Activated naive CD8-positive, alpha-beta T cell treated with anti-CD3 and anti-CD28 coated beads for 36 hours (primary cell): ENCODE measurements around the gene ABCC6. TPM values are rescaled to one million over a fixed set of nuclear protein-coding genes. Genes with fewer than 3 reads are reported as not detected.
A peak's percentile ranks its signal among the peaks of the same experiment; 100 is the strongest.

Experiments
- DNase-seq: peaks from one replicate; pipeline ENCODE4 v3.0.0; 2021
- H3K27ac Mint-ChIP-seq: one replicate; pipeline ENCODE4 v1.8.0; 2022; ENCODE audit warnings: mild to moderate bottlenecking, moderate library complexity, mixed read lengths
- H3K27me3 Mint-ChIP-seq: one replicate; pipeline ENCODE4 v1.8.0; 2022; ENCODE audit warnings: mild to moderate bottlenecking, mixed read lengths
- H3K36me3 Mint-ChIP-seq: one replicate; pipeline ENCODE4 v1.8.0; 2021; ENCODE audit warnings: mild to moderate bottlenecking, mixed read lengths
- H3K4me1 Mint-ChIP-seq: one replicate; pipeline ENCODE4 v1.8.0; 2021; ENCODE audit warnings: mixed read lengths
- H3K4me3 Mint-ChIP-seq: one replicate; pipeline ENCODE4 v1.8.0; 2022; ENCODE audit warnings: mild to moderate bottlenecking, moderate library complexity, mixed read lengths
- H3K9me3 Mint-ChIP-seq: one replicate; pipeline ENCODE4 v1.8.0; 2022; ENCODE audit warnings: mixed read lengths
- total RNA-seq, 2 experiments: library from RNA; stranded (reverse); gene quantifications; one replicate each; pipeline ENCODE4 v1.2.3, GENCODE V29; 2021

Gene ABCC6
- total RNA-seq, 2 experiments from 2014 or later, result not detected

DNA sequence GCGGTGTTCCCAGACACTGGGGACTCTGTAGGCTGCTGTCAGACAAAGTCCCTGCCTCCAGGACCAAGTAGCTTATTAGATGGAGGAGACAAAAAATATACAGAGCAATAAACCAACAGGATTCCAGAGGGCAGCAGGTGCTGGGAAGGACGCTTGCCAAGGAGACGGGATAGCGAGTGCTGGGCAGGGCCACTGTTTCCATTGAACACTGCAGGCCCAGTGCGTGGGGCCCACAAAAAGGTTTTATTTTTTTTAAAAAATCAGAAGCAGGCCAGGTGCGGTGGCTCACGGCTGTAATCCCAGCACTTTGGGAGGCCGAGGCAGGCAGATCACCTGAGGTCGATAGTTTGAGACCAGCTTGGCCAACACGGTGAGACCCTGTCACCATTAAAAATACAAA, 84.2 kb downstream of the ABCC6 start:
- H3K4me1 Mint-ChIP-seq, result peaks cover under 1% of the 10 kb centered on the region
- H3K27ac Mint-ChIP-seq, result no peak overlapping the region
- H3K4me3 Mint-ChIP-seq, result no peak overlapping the region
- H3K36me3 Mint-ChIP-seq, result peaks cover 22% of the 10 kb centered on the region
- H3K9me3 Mint-ChIP-seq, result no peaks in the 10 kb centered on the region
- no peaks in the 10 kb centered on the region for H3K27me3 Mint-ChIP-seq
- no peak for DNase-seq

- peaks cover 24% of the 10 kb centered on the region for H3K36me3 Mint-ChIP-seq
- no peaks in the 10 kb centered on the region for H3K4me1 Mint-ChIP-seq
These were observed 85.2 kb downstream of the ABCC6 start for GRCh38 chr16:16138034-16138635.

GRCh38 chr16:16137110-16137509, 86.2 kb downstream of the ABCC6 start:
- Mint-ChIP-seq H3K27ac (no peak overlapping the region), H3K27me3 (no peaks in the 10 kb centered on the region), H3K9me3 (no peaks in the 10 kb centered on the region), H3K36me3 (peaks cover 22% of the 10 kb centered on the region), H3K4me3 (no peak overlapping the region), H3K4me1 (no peaks in the 10 kb centered on the region)
- DNase-seq, result no peak

More at GRCh38 chr16:16138034-16138635, 85.2 kb downstream of the ABCC6 start:
- H3K27ac Mint-ChIP-seq, result no peak overlapping the region
- no peak overlapping the region for H3K4me3 Mint-ChIP-seq
- no peaks in the 10 kb centered on the region for H3K9me3 Mint-ChIP-seq
- DNase-seq, result no peak
- no peaks in the 10 kb centered on the region for H3K27me3 Mint-ChIP-seq

DNA sequence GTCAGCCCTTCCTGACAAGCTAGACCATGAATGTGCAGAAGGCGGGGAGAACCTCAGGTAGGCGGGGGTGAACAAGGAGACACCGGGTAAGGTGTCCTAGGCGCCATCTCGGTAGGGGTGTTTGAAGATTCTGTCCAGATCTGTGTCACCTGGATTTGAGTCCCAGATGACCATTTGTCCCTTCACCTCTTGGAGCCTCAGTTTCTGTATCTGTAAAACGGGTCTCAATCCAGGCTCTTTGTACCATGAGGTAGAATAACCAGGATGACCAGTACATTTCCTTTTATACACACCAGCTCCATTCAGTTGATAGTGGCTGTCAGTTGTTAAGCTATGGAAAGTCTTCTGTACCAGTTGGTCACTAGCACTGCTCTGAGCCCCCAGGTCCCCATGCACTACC, 86.7 kb downstream of the ABCC6 start:
- DNase-seq, result no peak
- no peak overlapping the region for H3K4me3 Mint-ChIP-seq
- no peaks in the 10 kb centered on the region for H3K4me1 Mint-ChIP-seq
- peaks cover 24% of the 10 kb centered on the region for H3K36me3 Mint-ChIP-seq
- H3K27me3 Mint-ChIP-seq, result no peaks in the 10 kb centered on the region
- no peaks in the 10 kb centered on the region for H3K9me3 Mint-ChIP-seq
- H3K27ac Mint-ChIP-seq, result no peak overlapping the region

GRCh38 chr16:16133943-16134604, 89.2 kb downstream of the ABCC6 start:
- Mint-ChIP-seq H3K27me3 (no peaks in the 10 kb centered on the region), H3K36me3 (peaks cover 22% of the 10 kb centered on the region), H3K9me3 (no peaks in the 10 kb centered on the region), H3K27ac (no peak overlapping the region), H3K4me3 (no peak overlapping the region), H3K4me1 (no peaks in the 10 kb centered on the region)
- DNase-seq, result no peak

- no peaks in the 10 kb centered on the region for H3K4me1 Mint-ChIP-seq
- H3K9me3 Mint-ChIP-seq, result no peaks in the 10 kb centered on the region
- DNase-seq, result no peak
- H3K4me3 Mint-ChIP-seq, result no peak overlapping the region
- peaks cover 25% of the 10 kb centered on the region for H3K36me3 Mint-ChIP-seq
- H3K27ac Mint-ChIP-seq, result no peak overlapping the region
- no peaks in the 10 kb centered on the region for H3K27me3 Mint-ChIP-seq
These were observed 91.6 kb downstream of the ABCC6 start for GRCh38 chr16:16131659-16132058.

DNA sequence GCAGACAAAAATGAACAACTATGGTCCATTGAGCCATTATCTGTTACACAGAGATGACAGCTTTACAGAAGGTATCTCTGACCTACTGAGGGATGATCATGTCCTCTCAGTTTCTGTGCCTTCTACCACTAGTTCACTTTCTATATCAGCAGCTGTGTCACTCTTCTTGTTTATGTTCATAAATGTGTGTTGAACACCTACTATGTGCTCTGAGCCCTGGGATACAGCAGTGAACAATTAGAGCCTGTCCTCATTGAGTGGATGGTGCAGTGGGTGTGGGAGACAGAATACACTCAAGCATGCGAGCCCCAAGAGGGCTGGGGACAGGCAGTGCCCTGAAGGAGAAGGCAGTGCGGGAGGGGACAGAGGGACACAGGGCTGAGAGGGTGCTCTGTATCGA, 92.1 kb downstream of the ABCC6 start:
- peaks cover 25% of the 10 kb centered on the region for H3K36me3 Mint-ChIP-seq
- H3K27me3 Mint-ChIP-seq, result no peaks in the 10 kb centered on the region
- no peak for DNase-seq

DNA sequence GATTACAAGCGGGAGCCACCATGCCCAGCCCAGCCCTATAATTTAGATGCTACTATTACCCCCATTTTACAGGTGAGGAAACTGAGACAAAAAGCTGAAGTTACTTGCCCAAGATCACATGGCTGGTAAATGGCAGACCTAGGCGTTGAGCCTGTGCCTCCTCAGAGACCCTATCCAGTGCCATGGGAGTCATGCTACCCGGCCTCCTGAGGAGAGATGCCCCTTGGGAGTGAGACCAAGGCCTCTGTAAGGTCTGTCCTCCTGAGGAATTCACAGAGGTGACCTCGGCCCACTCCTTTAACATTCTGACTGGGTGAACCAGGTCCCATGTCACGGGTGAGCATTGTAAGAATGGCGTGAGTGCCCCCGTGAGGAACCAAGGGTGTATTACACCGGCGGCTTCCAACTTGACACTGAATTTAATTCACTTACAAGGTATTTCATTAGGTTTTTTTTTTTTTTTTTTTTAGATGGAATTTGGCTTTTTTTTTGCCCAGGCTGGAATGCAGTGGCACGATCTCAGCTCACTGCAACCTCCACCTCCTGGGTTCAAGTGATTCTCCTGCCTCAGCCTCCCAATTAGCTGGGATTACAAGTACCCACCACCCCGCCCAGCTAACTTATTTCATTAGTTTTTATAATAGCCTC, 95.7 kb downstream of the ABCC6 start:
- Mint-ChIP-seq H3K9me3 (peaks cover 9% of the 10 kb centered on the region), H3K27ac (no peak overlapping the region), H3K36me3 (peaks cover 50% of the 10 kb centered on the region), H3K27me3 (no peaks in the 10 kb centered on the region), H3K4me1 (no peaks in the 10 kb centered on the region), H3K4me3 (no peak overlapping the region)
- DNase-seq, result peak; percentile 62

More for the DNA sequence above, 92.1 kb downstream of the ABCC6 start:
- Mint-ChIP-seq H3K4me3 (no peak overlapping the region), H3K4me1 (no peaks in the 10 kb centered on the region), H3K27ac (no peak overlapping the region), H3K9me3 (no peaks in the 10 kb centered on the region)

GRCh38 chr16:16126896-16127295, 96.4 kb downstream of the ABCC6 start:
- Mint-ChIP-seq H3K27ac (peak overlapping the region; percentile 70), H3K4me3 (no peak overlapping the region), H3K4me1 (no peaks in the 10 kb centered on the region), H3K27me3 (no peaks in the 10 kb centered on the region), H3K36me3 (peaks cover 52% of the 10 kb centered on the region), H3K9me3 (peaks cover 9% of the 10 kb centered on the region)
- DNase-seq, result no peak

GRCh38 chr16:16124974-16125373, 98.3 kb downstream of the ABCC6 start:
- no peak for DNase-seq
- Mint-ChIP-seq H3K27me3 (no peaks in the 10 kb centered on the region), H3K36me3 (peaks cover 57% of the 10 kb centered on the region)

DNA sequence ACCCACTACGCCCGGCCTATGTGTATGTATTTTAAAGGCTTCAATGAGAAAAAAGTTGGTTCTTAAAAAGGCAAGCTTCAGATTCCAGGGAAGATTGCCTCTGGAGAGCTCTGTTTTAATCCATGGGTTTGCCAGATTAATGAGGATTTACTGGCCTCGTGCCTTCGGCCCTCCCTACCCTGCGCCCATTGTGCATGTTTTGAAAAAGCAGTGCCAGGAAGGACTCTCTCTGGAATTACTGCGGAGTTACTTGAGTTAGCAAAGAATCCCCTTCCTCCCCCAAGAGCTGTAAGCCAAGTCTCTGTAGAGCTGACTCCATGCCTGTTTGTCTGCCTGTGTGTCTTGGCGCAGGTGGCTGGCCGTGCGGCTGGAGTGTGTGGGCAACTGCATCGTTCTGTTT, 98.9 kb downstream of the ABCC6 start:
- Mint-ChIP-seq H3K4me3 (no peak overlapping the region), H3K27ac (no peak overlapping the region), H3K27me3 (no peaks in the 10 kb centered on the region), H3K36me3 (peaks cover 60% of the 10 kb centered on the region), H3K9me3 (peaks cover 9% of the 10 kb centered on the region), H3K4me1 (no peaks in the 10 kb centered on the region)
- DNase-seq, result no peak

More at GRCh38 chr16:16124974-16125373, 98.3 kb downstream of the ABCC6 start:
- Mint-ChIP-seq H3K4me1 (no peaks in the 10 kb centered on the region), H3K9me3 (peaks cover 9% of the 10 kb centered on the region), H3K4me3 (no peak overlapping the region), H3K27ac (no peak overlapping the region)

GRCh38 chr16:16122264-16122663, 101.0 kb downstream of the ABCC6 start:
- Mint-ChIP-seq H3K4me3 (no peak overlapping the region), H3K27me3 (no peaks in the 10 kb centered on the region), H3K27ac (no peak overlapping the region), H3K4me1 (no peaks in the 10 kb centered on the region), H3K36me3 (peaks cover 70% of the 10 kb centered on the region), H3K9me3 (peaks cover 13% of the 10 kb centered on the region)
- no peak for DNase-seq

DNA sequence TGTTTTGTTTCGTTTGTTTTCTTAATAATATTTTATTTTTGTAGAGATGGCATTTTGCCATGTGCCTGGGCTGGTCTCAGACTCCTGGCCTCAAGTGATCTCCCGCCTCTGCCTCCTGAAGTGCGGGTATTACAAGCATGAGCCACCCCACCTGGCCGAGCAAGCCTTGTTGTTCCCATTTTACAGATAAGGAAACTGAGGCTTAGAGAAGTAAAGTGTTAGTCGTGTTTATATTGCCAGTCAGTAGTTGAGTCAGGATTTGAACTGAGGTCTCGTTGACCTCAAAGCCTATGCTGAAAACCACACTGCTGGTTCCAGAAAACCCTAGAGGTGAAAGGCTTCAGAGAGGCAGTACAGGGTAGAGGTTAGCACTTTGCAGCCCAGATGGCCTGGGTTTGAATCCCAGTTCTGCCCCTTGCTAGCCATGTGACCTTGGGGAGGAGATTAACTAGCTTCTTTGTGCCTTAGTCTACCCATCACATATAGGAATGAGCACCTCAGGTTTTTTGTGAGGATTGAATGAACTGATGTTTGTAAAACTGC, 102.0 kb downstream of the ABCC6 start:
- no peak for DNase-seq
- Mint-ChIP-seq H3K36me3 (peaks cover 80% of the 10 kb centered on the region), H3K4me1 (no peaks in the 10 kb centered on the region), H3K27ac (no peak overlapping the region), H3K27me3 (no peaks in the 10 kb centered on the region), H3K4me3 (no peak overlapping the region), H3K9me3 (peaks cover 17% of the 10 kb centered on the region)

- H3K36me3 Mint-ChIP-seq, result peaks cover 79% of the 10 kb centered on the region
- H3K4me3 Mint-ChIP-seq, result no peak overlapping the region
- H3K4me1 Mint-ChIP-seq, result no peaks in the 10 kb centered on the region
- H3K9me3 Mint-ChIP-seq, result peaks cover 17% of the 10 kb centered on the region
- DNase-seq, result no peak
- H3K27me3 Mint-ChIP-seq, result no peaks in the 10 kb centered on the region
- no peak overlapping the region for H3K27ac Mint-ChIP-seq
These were observed 102.7 kb downstream of the ABCC6 start for GRCh38 chr16:16120382-16121184.

DNA sequence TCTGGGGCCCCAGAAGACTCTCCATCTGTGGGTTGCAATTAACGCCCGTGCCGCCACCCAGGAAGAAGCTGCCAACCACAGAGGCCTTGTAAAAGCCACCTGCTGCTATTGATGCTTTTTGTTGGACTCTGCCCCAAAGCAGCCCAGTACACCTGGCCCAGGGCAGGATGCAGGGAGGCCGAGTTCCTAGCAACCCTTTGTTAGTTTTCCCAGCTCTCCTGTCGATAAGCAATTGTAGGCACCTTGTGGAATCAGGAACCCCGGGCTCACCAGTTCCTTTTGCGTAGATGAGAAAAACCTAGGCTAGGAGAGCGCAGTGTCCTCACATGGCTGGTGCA, 103.3 kb downstream of the ABCC6 start:
- H3K4me1 Mint-ChIP-seq, result no peaks in the 10 kb centered on the region
- H3K9me3 Mint-ChIP-seq, result peaks cover 17% of the 10 kb centered on the region
- no peak overlapping the region for H3K27ac Mint-ChIP-seq
- H3K36me3 Mint-ChIP-seq, result peaks cover 80% of the 10 kb centered on the region
- H3K27me3 Mint-ChIP-seq, result no peaks in the 10 kb centered on the region
- no peak for DNase-seq
- no peak overlapping the region for H3K4me3 Mint-ChIP-seq
